Glutamatergic neuron (in vitro differentiated cells): ENCODE results near the gene PDE12. TPM values are rescaled to one million over a fixed set of nuclear protein-coding genes. Genes with fewer than 3 reads are reported as not detected.

Source experiments
- DNase-seq: peaks from one replicate; pipeline ENCODE4 v3.0.0; 2022
- H3K27ac Mint-ChIP-seq: one replicate; pipeline ENCODE4 v1.8.0; 2020; ENCODE audit warnings: mild to moderate bottlenecking, mixed read lengths, inconsistent platforms; ENCODE audit not compliant: unreplicated experiment
- H3K27me3 Mint-ChIP-seq: one replicate; pipeline ENCODE4 v1.8.0; 2020; ENCODE audit warnings: mild to moderate bottlenecking, moderate library complexity, mixed read lengths, inconsistent platforms; ENCODE audit not compliant: unreplicated experiment
- H3K36me3 Mint-ChIP-seq: one replicate; pipeline ENCODE4 v1.8.0; 2020; ENCODE audit warnings: mild to moderate bottlenecking, mixed read lengths, inconsistent platforms; ENCODE audit not compliant: unreplicated experiment
- H3K4me1 Mint-ChIP-seq: one replicate; pipeline ENCODE4 v1.8.0; 2020; ENCODE audit warnings: mild to moderate bottlenecking, low read depth, mixed read lengths, inconsistent platforms; ENCODE audit not compliant: unreplicated experiment
- H3K4me3 Mint-ChIP-seq: one replicate; pipeline ENCODE4 v1.8.0; 2020; ENCODE audit warnings: mild to moderate bottlenecking, mixed read lengths, inconsistent platforms; ENCODE audit not compliant: unreplicated experiment
- H3K9me3 Mint-ChIP-seq: one replicate; pipeline ENCODE4 v1.8.0; 2020; ENCODE audit warnings: mild to moderate bottlenecking, moderate library complexity, mixed read lengths, inconsistent platforms; ENCODE audit not compliant: unreplicated experiment
- total RNA-seq: library from RNA; stranded (reverse); fragmentation: NEBNext Ultra II Directional; extraction: Animal tissue kit (Norgen Biotek cat#: 25700); gene quantifications from one replicate; pipeline ENCODE4 v1.2.1, GENCODE V29; 2021; ENCODE audit not compliant: unreplicated experiment
- TF ChIP-seq, protein P1 (sequence below): fragments of 200-600 bp; sonication (generic); IDR thresholded peaks from one replicate; pipeline ENCODE4 v1.5.0; 2021; ENCODE audit not compliant: partially characterized antibody, unreplicated experiment

PDE12 gene
- total RNA-seq, 1 donor from 2014 or later, result 17.1 TPM

DNA sequence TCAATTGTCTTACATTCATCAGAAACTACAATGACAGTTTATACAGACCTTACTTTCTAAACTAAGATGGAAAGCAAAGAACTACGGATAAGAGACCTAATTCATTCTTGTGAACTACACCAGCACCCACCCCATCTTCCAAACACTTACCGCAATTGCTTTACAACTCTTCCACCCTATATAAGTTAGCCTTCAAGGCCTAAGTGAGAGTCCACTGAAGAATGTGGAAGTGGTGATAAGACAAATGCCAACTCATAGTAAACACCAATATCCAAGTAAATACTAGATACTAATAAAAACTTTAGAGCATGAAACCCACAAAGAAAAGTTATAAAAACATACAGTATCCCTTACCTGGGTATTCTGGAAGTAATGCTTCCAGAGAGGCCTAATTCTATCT, 27.5 kb downstream of the PDE12 start:
- Mint-ChIP-seq H3K9me3 (peaks cover 1% of the 10 kb centered on the region), H3K4me3 (no peak overlapping the region), H3K4me1 (no peaks in the 10 kb centered on the region), H3K27ac (no peak overlapping the region), H3K27me3 (no peaks in the 10 kb centered on the region), H3K36me3 (no peaks in the 10 kb centered on the region)
- no peak for DNase-seq
- TF ChIP-seq, protein P1, sequence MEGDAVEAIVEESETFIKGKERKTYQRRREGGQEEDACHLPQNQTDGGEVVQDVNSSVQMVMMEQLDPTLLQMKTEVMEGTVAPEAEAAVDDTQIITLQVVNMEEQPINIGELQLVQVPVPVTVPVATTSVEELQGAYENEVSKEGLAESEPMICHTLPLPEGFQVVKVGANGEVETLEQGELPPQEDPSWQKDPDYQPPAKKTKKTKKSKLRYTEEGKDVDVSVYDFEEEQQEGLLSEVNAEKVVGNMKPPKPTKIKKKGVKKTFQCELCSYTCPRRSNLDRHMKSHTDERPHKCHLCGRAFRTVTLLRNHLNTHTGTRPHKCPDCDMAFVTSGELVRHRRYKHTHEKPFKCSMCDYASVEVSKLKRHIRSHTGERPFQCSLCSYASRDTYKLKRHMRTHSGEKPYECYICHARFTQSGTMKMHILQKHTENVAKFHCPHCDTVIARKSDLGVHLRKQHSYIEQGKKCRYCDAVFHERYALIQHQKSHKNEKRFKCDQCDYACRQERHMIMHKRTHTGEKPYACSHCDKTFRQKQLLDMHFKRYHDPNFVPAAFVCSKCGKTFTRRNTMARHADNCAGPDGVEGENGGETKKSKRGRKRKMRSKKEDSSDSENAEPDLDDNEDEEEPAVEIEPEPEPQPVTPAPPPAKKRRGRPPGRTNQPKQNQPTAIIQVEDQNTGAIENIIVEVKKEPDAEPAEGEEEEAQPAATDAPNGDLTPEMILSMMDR, result no peak

DNA sequence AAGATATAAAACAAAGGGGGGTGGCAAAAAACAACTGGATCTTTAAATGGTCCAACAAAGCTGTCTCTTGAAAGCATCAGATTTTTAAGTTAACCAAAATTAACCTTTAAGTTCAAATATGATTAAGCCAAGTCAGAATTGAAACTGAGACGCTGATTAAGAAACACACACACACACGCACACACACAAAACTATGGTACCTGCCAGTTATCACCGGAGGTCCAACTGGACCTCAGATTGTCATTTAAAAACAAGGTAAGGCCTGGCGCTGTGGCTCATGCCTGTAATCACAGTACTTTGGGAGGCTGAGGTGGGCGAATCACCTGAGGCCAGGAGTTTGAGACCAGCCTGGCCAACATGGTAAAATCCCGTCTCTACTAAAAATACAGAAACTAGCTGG, 30.7 kb downstream of the PDE12 start:
- Mint-ChIP-seq H3K27ac (no peak overlapping the region), H3K4me3 (no peak overlapping the region), H3K4me1 (no peaks in the 10 kb centered on the region), H3K9me3 (no peaks in the 10 kb centered on the region), H3K27me3 (no peaks in the 10 kb centered on the region), H3K36me3 (no peaks in the 10 kb centered on the region)
- TF ChIP-seq, protein P1, result no peak
- no peak for DNase-seq

DNA sequence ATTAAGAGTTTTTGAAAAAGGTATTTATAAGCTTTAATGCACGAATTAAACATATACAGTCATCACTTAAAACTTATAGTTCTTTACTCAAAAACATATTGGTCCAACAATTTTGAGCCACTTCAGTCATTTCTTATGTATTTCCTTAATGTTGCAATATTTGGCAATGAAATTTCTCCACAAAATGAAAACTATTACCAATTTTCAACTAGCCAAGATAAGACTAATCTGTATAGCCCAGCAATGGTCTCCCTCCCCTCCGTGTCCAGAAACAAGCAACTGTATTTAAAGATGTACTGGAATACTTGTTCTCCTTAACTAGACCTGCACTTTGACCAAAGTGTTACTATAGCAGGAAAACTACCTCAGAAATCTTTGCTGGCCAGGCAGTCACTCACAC, 31.8 kb downstream of the PDE12 start:
- no peak overlapping the region for H3K4me3 Mint-ChIP-seq
- TF ChIP-seq, protein P1, result no peak

DNA sequence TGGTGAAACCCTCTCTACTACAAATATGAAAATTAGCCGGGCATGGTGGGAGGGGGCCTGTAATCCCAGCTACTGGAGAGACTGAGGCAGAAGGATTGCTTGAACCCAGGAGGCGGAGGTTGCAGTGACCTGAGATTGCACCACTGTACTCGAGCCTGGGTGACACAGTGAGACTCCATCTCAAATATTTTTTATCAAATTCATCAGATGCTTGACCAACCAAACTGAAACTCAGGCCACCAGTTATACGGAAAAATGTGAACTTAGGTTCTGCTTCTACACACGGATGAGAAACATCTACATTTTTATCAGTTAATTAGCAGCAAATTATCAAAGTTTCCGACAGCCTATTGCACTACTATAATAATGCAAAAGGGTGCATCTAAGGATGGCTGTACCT, 36.2 kb downstream of the PDE12 start:
- Mint-ChIP-seq H3K4me3 (no peak overlapping the region), H3K27ac (no peak overlapping the region), H3K9me3 (peaks cover 1% of the 10 kb centered on the region), H3K27me3 (peaks cover 6% of the 10 kb centered on the region), H3K36me3 (no peaks in the 10 kb centered on the region), H3K4me1 (peaks cover 7% of the 10 kb centered on the region)
- DNase-seq, result no peak
- TF ChIP-seq, protein P1, result no peak

More for the DNA sequence above, 31.8 kb downstream of the PDE12 start:
- no peak for DNase-seq
- Mint-ChIP-seq H3K27ac (no peak overlapping the region), H3K9me3 (no peaks in the 10 kb centered on the region), H3K27me3 (no peaks in the 10 kb centered on the region), H3K4me1 (no peaks in the 10 kb centered on the region), H3K36me3 (no peaks in the 10 kb centered on the region)

DNA sequence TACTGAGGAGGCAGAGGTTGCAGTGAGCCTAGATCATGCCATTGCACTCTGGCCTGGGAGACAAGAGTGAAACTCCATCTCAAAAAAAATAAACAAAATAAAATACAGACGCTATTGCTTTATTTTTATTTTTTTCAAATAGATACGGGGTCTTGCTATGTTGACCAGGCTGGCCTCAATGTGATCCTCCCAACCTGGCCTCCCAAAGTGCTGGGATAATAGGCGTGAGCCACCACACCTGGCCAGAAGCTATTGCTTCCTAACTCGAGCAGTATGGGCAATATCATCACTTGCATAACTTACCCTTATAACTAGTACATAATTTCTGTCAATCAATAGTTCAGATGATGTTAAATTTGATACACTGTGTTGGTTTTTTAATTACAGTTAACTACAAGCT, 38.1 kb downstream of the PDE12 start:
- Mint-ChIP-seq H3K36me3 (no peaks in the 10 kb centered on the region), H3K9me3 (peaks cover 6% of the 10 kb centered on the region), H3K27ac (no peak overlapping the region), H3K4me3 (no peak overlapping the region), H3K4me1 (peaks cover 11% of the 10 kb centered on the region), H3K27me3 (peaks cover 11% of the 10 kb centered on the region)
- no peak for DNase-seq
- TF ChIP-seq, protein P1, result no peak
